WERI-Rb-1 (cell line): ENCODE results near the gene KRT35.

Experiments used
- DNase-seq: peaks from one replicate; pipeline ENCODE4 v3.0.0-alpha.2; 2020
- H3K27ac ChIP-seq: fragments of 250-450 bp; sonication (Bioruptor Pico); 2 replicates; pipeline ENCODE4 v1.5.1; 2020; ENCODE audit warnings: mild to moderate bottlenecking, moderate library complexity
- H3K27me3 ChIP-seq: fragments of 250-450 bp; sonication (Bioruptor Pico); 2 replicates; pipeline ENCODE4 v1.5.1; 2021; ENCODE audit warnings: mild to moderate bottlenecking, low read depth, moderate library complexity; ENCODE audit not compliant: insufficient read depth, severe bottlenecking
- H3K36me3 ChIP-seq: fragments of 250-450 bp; sonication (Bioruptor Pico); 2 replicates; pipeline ENCODE4 v1.5.1; 2020; ENCODE audit warnings: mild to moderate bottlenecking, moderate library complexity
- H3K4me3 ChIP-seq: 2 replicates; pipeline ENCODE4 v1.5.1; 2011; ENCODE audit warnings: low read depth, mild to moderate bottlenecking, control low read depth, low read length
- H3K9me3 ChIP-seq: fragments of 250-450 bp; sonication (Bioruptor Pico); 2 replicates; pipeline ENCODE4 v1.5.1; 2021; ENCODE audit warnings: mild to moderate bottlenecking, moderate library complexity; ENCODE audit not compliant: severe bottlenecking
- CTCF ChIP-seq: IDR thresholded peaks from 2 replicates; pipeline ENCODE4 v1.5.1; 2011; ENCODE audit warnings: low read depth, mild to moderate bottlenecking, control low read depth, inconsistent platforms, low read length

The KRT35 gene

DNA sequence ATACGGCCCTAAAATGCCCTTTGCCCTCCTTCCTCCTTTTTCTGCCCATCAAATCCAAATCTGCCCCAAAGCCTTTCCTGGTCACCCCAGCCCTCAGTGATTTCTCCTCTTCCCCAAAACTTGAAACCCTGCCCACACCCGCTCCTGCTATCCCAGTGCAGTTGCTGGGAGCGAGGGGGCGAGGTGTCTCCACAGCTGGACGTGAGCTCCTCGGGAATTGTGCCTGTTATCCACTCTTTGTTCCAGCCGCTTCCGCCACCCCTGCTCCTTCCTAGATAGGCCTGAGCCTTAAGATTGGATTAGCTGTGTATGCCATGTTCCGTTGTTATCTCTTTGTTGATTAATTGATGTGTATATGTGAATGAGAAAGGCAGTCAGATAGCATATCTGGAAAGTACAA lies 2.6 kb upstream of the KRT35 start:
- Histone ChIP-seq H3K27ac (no peak overlapping the region), H3K9me3 (no peaks in the 10 kb centered on the region), H3K36me3 (no peaks in the 10 kb centered on the region), H3K4me3 (no peak overlapping the region), H3K27me3 (peaks cover 58% of the 10 kb centered on the region)
- no peak for TF ChIP-seq CTCF
- DNase-seq: no peak

GRCh38 chr17:41480581-41480980 lies 370 bp downstream of the KRT35 start:
- Histone ChIP-seq H3K27ac (no peak overlapping the region), H3K27me3 (peaks cover 82% of the 10 kb centered on the region), H3K36me3 (no peaks in the 10 kb centered on the region), H3K9me3 (no peaks in the 10 kb centered on the region), H3K4me3 (no peak overlapping the region)
- DNase-seq: no peak
- TF ChIP-seq CTCF: no peak

GRCh38 chr17:41480136-41480535 lies 815 bp downstream of the KRT35 start:
- no peak overlapping the region for H3K4me3 ChIP-seq
- H3K9me3 ChIP-seq: no peaks in the 10 kb centered on the region
- TF ChIP-seq CTCF: no peak
- H3K36me3 ChIP-seq: no peaks in the 10 kb centered on the region
- DNase-seq: no peak
- H3K27ac ChIP-seq: no peak overlapping the region
- peaks cover 85% of the 10 kb centered on the region for H3K27me3 ChIP-seq

GRCh38 chr17:41478237-41478636 lies 2.7 kb downstream of the KRT35 start:
- Histone ChIP-seq H3K27me3 (peaks cover 95% of the 10 kb centered on the region), H3K4me3 (no peak overlapping the region), H3K27ac (no peak overlapping the region), H3K9me3 (peaks cover under 1% of the 10 kb centered on the region), H3K36me3 (no peaks in the 10 kb centered on the region)
- TF ChIP-seq CTCF: no peak
- no peak for DNase-seq

DNA sequence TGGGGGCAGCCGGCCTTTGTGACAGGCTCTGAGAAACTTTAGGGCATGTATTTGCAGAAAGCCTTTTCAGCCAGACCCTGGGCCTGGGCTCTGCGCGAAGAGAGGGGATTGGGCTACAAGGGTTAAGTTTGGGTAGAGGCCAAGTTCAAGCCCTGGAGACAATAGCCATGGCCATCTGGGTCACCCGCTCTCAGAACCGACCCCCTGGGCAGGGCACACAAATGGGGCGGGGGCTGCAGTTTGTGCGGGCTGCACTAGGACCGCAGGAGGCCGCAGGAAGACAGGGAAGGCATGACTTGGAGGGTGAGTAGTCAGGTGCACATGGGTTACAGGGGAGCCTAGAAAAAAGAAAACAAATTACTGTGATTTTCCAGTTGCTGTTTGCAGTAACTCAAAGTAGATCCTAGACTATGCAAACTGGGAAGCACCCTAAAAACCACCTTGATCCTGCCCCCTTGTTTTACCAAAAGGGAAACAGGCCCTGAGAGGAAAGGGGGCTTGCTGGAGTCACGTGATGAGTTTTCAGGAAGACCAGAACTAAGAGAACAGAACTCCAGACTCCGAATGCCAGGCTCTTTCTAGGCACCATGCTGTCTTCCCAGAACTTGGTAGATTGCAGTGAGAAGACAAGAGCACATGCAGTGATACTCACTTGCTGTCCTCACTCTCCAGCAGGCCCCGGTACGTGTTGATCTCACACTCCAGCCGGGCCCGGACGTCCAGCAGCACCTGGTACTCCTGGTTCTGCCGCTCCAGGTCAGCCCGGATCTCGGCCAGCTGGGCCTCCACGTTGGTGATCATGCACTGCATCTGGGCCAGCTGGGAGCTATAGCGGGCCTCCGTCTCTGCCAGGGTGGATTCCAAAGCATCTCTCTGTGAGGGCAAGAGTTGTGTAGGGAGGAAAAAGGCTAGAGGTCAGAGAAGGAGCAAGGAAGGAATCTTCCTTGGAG lies 3.8 kb downstream of the KRT35 start:
- no peak for TF ChIP-seq CTCF
- H3K4me3 ChIP-seq: no peak overlapping the region
- peaks cover 4% of the 10 kb centered on the region for H3K9me3 ChIP-seq
- no peaks in the 10 kb centered on the region for H3K36me3 ChIP-seq
- DNase-seq: no peak
- no peak overlapping the region for H3K27ac ChIP-seq
- peaks cover 97% of the 10 kb centered on the region for H3K27me3 ChIP-seq
